SW 1271 (cell line): ENCODE measurements around the gene ADK.

Source experiments
- DNase-seq, 2 experiments: peaks; one replicate each; lab custom pipeline; 2025; lab: John Stamatoyannopoulos, UW

Gene ADK

GRCh38 chr10:74674927-74675326 is 523.9 kb downstream of the ADK start:
- DNase-seq: no peak

GRCh38 chr10:74675484-74675883 is 524.5 kb downstream of the ADK start:
- DNase-seq: no peak

- no peak for DNase-seq
Observed at GRCh38 chr10:74677951-74678350, 526.9 kb downstream of the ADK start.

- DNase-seq: no peak
Observed at GRCh38 chr10:74681917-74682627, 531.1 kb downstream of the ADK start.

- no peak for DNase-seq
Observed at GRCh38 chr10:74683067-74683466, 532.0 kb downstream of the ADK start.

GRCh38 chr10:74683621-74684364 is 532.8 kb downstream of the ADK start:
- no peak for DNase-seq

GRCh38 chr10:74684462-74684861 is 533.4 kb downstream of the ADK start:
- DNase-seq: no peak

GRCh38 chr10:74685564-74685963 is 534.5 kb downstream of the ADK start:
- DNase-seq: no peak

- DNase-seq: no peak
Observed at GRCh38 chr10:74690393-74690792, 539.4 kb downstream of the ADK start.

GRCh38 chr10:74691164-74691563 is 540.1 kb downstream of the ADK start:
- no peak for DNase-seq

GRCh38 chr10:74704629-74705357 is 553.8 kb downstream of the ADK start:
- DNase-seq: no peak

GRCh38 chr10:74705358-74705980 is 554.4 kb downstream of the ADK start:
- no peak for DNase-seq

- no peak for DNase-seq
Observed at GRCh38 chr10:74706966-74707365, 555.9 kb downstream of the ADK start.

- no peak for DNase-seq
Observed at GRCh38 chr10:74708246-74708645, 557.2 kb downstream of the ADK start.

GRCh38 chr10:74718208-74718607 is 567.2 kb downstream of the ADK start:
- DNase-seq: no peak

GRCh38 chr10:74728225-74728624 is 577.2 kb downstream of the ADK start:
- DNase-seq: no peak

GRCh38 chr10:74730246-74730645 is 579.2 kb downstream of the ADK start:
- DNase-seq: no peak

- no peak for DNase-seq
Observed at GRCh38 chr10:74733612-74734011, 582.6 kb downstream of the ADK start.

- DNase-seq: no peak
Observed at GRCh38 chr10:74736029-74736428, 585.0 kb downstream of the ADK start.

GRCh38 chr10:74738052-74738451 is 587.0 kb downstream of the ADK start:
- DNase-seq: no peak

- no peak for DNase-seq
Observed at GRCh38 chr10:74738542-74738941, 587.5 kb downstream of the ADK start.

- no peak for DNase-seq
Observed at GRCh38 chr10:74738985-74739567, 588.1 kb downstream of the ADK start.
